Stimulated activated CD4-positive, alpha-beta T cell treated with anti-CD3 and anti-CD28 coated beads, Interleukin-1b, Interleukin-23, amount 100 ng/mL, for 24 hours (primary cell): Measurements from ENCODE around the gene FAM229A.
"Not testable (repeated sequence)": the region's sequence is repeated elsewhere in the genome, so short reads cannot be mapped to it uniquely, and the experiment has no call there.

Experiments used
- DNase-seq, 4 experiments: peaks; one replicate each; pipeline ENCODE4 v3.0.0-alpha.2; 2020; ENCODE audit warnings: low read depth in 4 of 4, low spot score in 1 of 4

The FAM229A gene, protein sequence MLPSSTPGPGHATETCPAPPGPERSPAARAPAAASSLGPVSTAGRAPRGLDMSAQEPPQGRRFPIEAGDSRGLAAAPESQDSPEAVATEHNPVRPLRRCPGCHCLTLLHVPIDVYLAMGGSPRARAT

GRCh38 chr1:32362474-32363313, at the start of gene FAM229A, which contains the start of gene TSSK3:
TSS of gene FAM229A (minus strand) at chr1:32362485. CDS start at chr1:32362091, 394 bp downstream.
TSS of gene TSSK3 (plus strand) at chr1:32362539. CDS start at chr1:32362702, 163 bp downstream.
- DNase-seq = no peak

GRCh38 chr1:32411261-32411660, 49.0 kb upstream of the FAM229A start:
- no peak for DNase-seq

- no peak for DNase-seq
These were observed 44.4 kb upstream of the FAM229A start for GRCh38 chr1:32406629-32407111.

DNA sequence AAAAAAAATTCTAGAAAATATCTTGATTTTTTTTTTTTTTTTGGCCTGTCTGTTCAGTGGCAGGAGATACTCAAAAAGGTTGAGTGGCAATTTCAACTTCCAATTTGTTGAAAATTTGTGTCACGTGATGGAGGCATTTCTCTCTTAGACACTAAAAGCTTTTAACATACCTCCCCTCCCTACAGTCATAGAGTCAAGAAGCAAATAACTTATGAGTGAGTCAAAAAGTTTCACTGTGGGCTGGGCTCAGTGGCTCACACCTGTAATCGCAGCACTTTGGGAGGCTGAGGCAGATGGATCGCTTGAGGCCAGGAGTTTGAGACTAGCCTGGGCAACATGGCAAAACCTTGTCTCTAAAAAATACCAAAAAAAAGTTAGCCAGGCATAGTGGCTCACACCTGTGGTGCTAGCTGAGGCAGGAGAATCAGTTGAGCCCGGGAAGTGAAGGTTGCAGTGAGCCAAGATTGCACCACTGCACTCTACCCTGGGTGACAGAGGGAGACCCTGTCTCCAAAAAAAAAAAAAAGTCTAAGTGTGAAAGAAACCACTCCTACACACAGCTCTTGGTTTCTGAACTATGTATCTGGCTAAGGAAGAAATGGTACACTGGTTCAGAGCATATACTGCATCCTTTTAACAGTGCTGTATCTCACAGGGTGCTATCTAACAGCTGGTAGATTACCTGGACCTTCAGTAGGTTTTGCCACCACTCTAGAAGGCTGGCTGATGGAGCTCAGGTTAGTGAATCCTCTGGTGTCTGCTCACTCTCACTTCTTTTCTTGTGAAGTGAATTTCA, 43.6 kb upstream of the FAM229A start:
- no peak for DNase-seq

DNA sequence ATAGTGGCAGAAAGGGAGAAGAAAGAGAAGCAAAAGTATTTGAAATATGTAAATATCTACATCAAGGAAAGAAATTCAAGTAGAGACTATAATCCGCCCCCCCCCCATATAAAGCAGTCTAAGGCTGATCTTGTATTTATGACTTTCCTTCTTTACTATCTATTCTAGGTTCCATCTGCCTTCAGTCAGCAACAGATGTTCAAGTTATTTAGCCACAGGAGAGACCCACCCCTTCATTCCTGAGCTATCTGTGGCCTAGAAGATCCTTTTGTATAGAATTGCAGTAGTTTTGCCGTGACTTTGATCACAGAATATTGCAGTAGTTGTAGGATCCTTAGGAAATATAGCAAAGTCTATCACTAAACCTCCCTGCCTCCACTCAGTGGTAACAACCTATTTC, 42.7 kb upstream of the FAM229A start:
- no peak for DNase-seq

GRCh38 chr1:32400876-32401631, 38.8 kb upstream of the FAM229A start:
- DNase-seq = peak; percentile 10 to 43 (median 24)

DNA sequence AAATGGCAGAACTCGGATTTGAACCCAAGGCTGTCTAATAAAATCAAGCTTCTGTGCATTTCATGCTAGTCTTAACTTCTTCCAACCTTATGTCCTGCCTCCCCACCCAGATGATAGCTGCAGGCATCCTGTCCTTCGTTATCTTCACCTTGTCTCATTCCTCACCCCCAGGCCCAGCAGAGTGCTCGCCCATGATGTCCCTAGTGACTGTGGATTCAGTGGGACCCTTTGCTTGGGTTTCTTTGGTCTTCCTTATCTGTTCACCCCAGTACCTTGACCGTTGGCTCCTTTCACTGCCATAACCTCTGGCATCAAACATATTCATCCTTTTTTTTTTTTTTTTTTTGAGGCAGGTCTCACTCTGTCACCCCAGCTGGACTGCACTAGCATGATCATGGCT, 37.6 kb upstream of the FAM229A start:
- no peak for DNase-seq

GRCh38 chr1:32398401-32398800, 36.1 kb upstream of the FAM229A start:
- DNase-seq = no peak

DNA sequence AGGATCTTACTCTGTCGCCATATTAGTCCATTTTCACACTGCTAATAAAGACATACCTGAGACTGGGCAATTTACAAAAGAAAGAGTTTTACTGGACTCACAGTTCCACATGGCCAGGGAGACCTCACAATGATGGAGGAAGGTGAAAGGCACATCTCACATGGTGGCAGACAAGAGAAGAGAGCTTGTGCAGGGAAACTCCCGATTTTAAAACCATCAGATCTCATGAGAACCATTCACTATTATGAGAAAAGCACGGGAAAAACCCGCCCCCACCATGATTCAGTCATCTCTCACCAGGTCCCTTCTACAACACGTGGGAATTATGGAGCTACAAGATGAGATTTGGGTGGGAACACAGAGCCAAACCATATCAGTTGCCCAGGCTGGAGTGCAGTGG, 34.2 kb upstream of the FAM229A start:
- not testable (repeated sequence) for DNase-seq

- no peak for DNase-seq
These were observed 32.7 kb upstream of the FAM229A start for GRCh38 chr1:32394890-32395432.

DNA sequence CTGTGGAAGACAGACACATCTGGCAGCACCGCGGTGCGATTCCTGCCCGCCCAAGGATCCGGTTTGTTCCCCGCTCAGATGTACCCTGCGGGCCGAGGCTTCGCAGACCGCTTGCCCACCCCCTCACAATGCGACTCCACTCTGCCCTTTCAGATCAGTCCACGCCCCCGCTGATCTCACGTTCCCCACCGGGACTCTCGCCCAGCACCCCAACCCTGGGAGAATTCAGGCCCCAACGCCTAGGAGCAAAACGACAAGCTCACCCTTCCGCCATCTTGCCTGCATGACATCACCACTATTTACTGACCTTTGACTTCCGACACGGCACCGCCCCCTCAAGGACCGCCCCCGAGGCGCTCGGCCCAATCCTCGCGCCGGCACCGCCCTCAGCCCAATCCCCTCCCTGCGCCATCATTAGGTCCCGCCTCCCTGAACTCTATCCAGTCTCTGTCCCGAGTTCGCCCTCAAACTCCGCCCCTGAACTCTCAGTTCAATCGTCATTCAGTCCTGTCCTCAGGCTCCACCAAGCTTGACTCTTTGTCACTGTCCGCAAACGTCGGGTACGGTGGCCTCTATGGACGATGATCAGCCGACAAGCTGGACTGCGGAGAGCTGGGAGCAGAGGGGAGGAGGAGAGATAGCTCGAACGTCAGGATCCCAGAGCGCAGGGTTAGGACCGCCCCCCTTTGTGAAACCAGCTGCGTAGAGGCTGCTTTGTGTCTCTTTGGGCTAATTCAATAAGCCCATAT, 32.0 kb upstream of the FAM229A start, which contains the start of gene BSDC1:
Gene BSDC1, minus strand, starts transcription at position 301 of the 749 bp plus-strand sequence. Its CDS starts 27 bp downstream, at position 274.
- DNase-seq = peak; percentile 95 to 98 (median 96)

- DNase-seq = peak in 3 of 4 experiments; percentile 6 to 18 (median 12)
These were observed 31.5 kb upstream of the FAM229A start for GRCh38 chr1:32393832-32394140.

DNA sequence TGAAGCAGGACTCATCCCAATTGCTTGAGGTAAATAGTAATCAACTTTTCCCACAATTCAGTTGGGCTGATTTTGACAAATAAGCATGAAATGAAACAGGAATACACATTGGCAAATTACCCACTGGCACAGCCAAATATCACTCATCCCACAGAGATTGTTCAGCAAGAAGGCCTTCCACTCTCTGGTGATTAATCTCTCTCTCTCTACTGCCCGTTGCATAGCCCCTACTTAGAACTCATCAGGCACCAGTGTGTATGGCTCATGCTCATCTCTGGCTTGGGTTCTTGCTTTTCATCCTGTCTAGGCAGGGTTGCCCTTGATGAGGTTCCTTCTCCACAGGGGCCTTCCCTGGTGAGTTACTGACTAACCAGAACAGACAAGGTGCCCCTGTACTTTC, 30.9 kb upstream of the FAM229A start:
- DNase-seq = no peak

GRCh38 chr1:32392325-32392724, 30.0 kb upstream of the FAM229A start:
- DNase-seq = no peak

DNA sequence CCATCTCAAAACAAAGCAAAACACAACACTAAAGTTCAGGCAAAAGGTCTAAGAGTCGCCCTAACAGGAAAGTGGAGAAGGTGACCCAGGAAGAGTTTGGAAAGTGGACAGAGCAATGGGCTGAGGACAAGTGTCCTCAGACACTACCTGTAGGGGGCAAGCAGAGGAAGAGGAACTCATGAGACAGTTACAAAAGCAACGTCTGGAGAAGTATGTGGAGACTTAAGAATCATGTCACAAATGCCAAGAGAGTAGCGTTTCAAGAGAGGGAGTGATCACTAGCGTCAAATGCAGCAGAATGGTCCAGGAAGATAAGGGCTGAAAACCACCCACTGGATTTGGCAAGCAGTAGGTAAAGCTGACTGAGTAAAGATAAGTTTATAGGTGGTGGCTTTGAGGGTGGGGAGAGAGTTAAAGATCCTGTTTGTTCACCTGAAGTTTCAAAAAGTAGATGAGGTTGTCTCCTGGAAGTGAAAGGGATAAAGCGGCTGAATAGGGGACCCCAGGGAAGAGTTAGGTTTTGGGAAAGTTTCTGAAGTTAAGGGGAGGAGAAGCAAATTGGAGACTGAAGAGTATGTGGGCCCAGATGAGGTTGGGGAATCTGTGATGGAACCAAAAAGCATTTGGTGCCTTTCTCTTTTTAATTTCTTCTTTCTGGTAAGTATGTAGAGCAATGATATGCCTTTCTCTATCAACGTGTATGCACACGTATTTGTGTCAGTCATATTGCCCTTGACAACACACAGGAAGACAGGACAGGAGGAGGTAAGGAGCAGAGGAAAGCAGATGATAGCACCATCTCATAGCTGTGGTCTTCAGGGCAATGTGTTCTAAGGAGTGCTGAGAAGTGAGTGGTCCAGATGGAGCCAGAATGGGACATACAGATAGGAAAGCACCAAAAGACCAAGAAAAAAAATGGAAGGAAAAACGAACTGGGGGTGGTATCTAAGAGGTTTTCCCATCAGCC, 28.9 kb upstream of the FAM229A start:
- no peak for DNase-seq

DNA sequence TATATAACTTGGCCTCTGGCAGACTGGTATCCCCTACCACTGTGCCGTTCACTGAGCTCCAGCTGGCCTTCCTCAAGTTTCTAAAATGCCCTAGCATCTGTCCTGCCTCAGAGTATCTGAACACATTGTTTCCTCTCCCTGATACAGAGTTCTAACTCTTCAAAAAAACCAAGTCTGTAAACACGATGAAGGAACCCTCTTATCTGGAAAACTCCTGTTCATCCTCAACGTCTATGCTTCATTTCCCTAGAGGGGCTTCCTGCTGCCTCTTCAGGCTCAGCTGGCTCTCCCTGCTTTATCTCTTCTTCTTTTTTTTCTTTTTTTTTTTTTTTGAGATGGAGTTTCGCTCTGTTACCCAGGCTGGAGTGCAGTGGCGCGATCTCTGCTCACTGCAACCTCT, 26.4 kb upstream of the FAM229A start:
- no peak for DNase-seq

GRCh38 chr1:32386676-32387392, 24.5 kb upstream of the FAM229A start:
- DNase-seq = no peak

GRCh38 chr1:32380057-32380456, 17.8 kb upstream of the FAM229A start:
- DNase-seq = no peak
